NAMALWA (cell line): ENCODE results near the gene SPDYE2.
"Not testable (repeated sequence)": the region's sequence is repeated elsewhere in the genome, so short reads cannot be mapped to it uniquely, and the experiment has no call there.

Experiments
- DNase-seq: peaks from one replicate; pipeline ENCODE4 v3.0.0-alpha.2; 2015; ENCODE audit warnings: low spot score

The SPDYE2 gene

GRCh38 chr7:102550808-102551422 lies at the start of gene SPDYE2:
Gene SPDYE2 (plus strand): TSS chr7:102551226. CDS start chr7:102553256, 2,030 bp downstream.
- DNase-seq, result not testable (repeated sequence)

- DNase-seq, result not testable (repeated sequence)
Observed at GRCh38 chr7:102503141-102503540, 47.9 kb upstream of the SPDYE2 start.

GRCh38 chr7:102505298-102506185 lies 45.5 kb upstream of the SPDYE2 start:
- not testable (repeated sequence) for DNase-seq

GRCh38 chr7:102507410-102508088 lies 43.5 kb upstream of the SPDYE2 start:
- not testable (repeated sequence) for DNase-seq

- DNase-seq, result not testable (repeated sequence)
Observed at GRCh38 chr7:102510575-102510974, 40.5 kb upstream of the SPDYE2 start.

- DNase-seq, result not testable (repeated sequence)
Observed at GRCh38 chr7:102511860-102512522, 39.0 kb upstream of the SPDYE2 start.

- DNase-seq, result peak; percentile 56
Observed at GRCh38 chr7:102512642-102513221, 38.3 kb upstream of the SPDYE2 start.

GRCh38 chr7:102514881-102515721 lies 35.9 kb upstream of the SPDYE2 start:
- DNase-seq, result not testable (repeated sequence)

- not testable (repeated sequence) for DNase-seq
Observed at GRCh38 chr7:102515889-102516288, 35.1 kb upstream of the SPDYE2 start.

GRCh38 chr7:102516951-102517350 lies 34.1 kb upstream of the SPDYE2 start:
- DNase-seq, result not testable (repeated sequence)

GRCh38 chr7:102517550-102518147 lies 33.4 kb upstream of the SPDYE2 start, which contains the start of gene RASA4B:
Gene RASA4B (minus strand): TSS chr7:102517777. CDS start chr7:102517710, 67 bp downstream.
- DNase-seq, result peak; percentile 6

GRCh38 chr7:102520797-102521196 lies 30.2 kb upstream of the SPDYE2 start:
- DNase-seq, result not testable (repeated sequence)

- not testable (repeated sequence) for DNase-seq
Observed at GRCh38 chr7:102524803-102525202, 26.2 kb upstream of the SPDYE2 start.

GRCh38 chr7:102527182-102527581 lies 23.8 kb upstream of the SPDYE2 start:
- DNase-seq, result not testable (repeated sequence)

- DNase-seq, result not testable (repeated sequence)
Observed at GRCh38 chr7:102527822-102528793, 22.9 kb upstream of the SPDYE2 start.

GRCh38 chr7:102531583-102531982 lies 19.4 kb upstream of the SPDYE2 start:
- not testable (repeated sequence) for DNase-seq

- DNase-seq, result not testable (repeated sequence)
Observed at GRCh38 chr7:102532127-102532526, 18.9 kb upstream of the SPDYE2 start.

- not testable (repeated sequence) for DNase-seq
Observed at GRCh38 chr7:102535062-102535615, 15.9 kb upstream of the SPDYE2 start.
